AML-193 (cell line): ENCODE measurements around the gene MOB3A.

ENCODE experiments used
- DNase-seq, 2 experiments: peaks; one replicate each; lab custom pipeline; 2025; lab: John Stamatoyannopoulos, UW

The MOB3A gene

GRCh38 chr19:2081873-2082810 lies 14.0 kb downstream of the MOB3A start:
- peak; percentile 35 to 61 for DNase-seq

- DNase-seq = no peak
Observed at GRCh38 chr19:2080336-2080988, 15.7 kb downstream of the MOB3A start.

DNA sequence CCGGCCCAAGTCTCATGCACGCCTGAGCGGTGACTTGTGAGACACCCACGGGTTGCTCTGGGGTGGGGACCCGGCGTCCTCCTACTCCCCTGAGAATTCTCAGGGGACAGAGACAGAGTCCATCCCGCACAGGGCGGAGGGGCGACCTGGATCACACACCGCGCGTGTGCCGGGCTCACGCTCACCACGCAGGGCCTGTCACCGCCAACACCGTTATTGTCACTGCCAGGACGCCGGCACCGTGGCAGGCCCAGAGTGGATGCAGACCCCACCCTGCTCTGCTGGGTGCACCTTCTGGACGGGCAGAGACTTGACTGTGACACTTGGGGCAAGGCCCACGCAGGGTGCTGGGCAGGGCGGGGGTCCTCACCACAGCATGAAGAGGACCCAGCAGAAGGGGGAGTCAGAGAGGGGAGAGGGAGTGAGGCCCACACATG lies 16.2 kb downstream of the MOB3A start:
- DNase-seq = no peak

DNA sequence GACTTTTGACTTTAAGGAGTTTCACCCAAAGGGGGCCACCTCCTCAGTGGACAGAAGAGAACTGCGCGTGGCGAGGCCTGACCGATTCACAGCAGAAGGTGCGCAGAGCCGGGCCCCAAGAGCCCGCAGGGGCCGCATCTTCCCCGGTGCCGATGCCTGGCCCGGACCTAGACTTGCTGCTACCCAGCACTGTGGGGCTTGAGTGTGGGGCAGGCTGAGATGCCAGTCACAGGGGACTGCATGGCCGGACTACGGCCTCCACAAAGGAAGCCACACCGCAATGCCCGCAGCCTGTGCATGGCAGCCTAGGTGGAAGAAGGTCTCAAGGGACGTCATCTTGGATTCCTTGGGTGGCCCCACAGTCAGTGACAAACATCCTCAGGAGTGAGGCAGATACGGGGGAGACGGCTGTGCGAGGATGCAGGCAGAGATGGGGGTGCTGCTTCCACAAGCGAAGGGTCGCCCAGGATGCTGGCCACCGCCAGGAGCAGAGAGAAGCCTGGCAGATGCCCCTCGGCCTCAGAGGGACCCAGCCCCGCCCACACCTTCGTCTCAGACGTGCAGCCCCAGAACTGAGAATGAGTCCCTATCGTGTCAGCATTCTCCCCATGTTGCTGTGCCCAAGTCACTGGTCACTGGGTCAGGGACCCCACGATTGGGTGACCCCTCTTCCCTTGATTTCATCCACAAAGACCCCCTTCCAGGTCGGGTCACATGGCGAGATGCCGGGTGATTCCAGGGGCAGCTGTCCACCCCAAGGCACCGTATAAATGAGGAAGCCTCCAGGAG lies 16.9 kb downstream of the MOB3A start:
- DNase-seq = no peak

- no peak for DNase-seq
Observed at GRCh38 chr19:2077833-2078619, 18.1 kb downstream of the MOB3A start.

DNA sequence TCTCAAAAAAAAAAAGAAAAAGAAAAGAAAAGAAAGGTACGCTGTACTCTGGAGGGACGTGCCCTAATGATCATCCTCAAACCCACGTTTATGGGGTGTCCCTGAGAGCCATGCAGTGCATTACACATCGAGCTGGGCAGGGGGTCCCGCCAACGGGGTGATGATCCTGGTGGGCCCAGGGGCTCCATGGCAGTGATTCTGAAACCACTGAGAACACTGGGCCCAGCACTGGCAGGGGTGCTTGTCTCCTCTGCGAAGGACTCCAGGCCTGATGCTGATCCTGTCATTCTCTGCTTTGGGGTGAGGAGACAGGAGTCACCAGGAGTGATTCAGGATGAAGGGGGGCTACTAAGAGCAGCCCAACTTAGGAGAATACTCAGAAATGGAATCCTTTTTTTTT lies 18.7 kb downstream of the MOB3A start:
- DNase-seq = no peak

DNA sequence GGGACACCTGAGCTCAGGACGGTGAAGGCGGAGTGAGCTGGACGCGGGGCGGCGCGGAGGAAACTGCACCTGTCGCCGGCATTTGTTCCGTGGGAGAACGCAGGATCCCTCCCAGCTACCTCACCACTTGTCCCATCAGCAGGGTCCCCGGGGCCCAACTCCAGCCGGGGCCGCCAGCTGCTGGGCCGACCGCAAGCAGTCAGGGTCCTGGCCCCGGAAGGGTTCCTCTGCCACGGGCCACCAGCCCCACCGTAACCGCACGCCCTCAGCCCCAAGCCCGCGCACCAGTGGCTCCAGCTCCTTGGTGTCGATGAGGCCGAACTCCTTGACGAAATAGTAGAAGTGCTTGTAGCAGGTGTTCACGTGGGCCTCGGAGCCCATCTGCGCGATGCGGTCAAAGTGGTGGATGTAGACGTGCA lies 19.6 kb downstream of the MOB3A start:
- DNase-seq = no peak

DNA sequence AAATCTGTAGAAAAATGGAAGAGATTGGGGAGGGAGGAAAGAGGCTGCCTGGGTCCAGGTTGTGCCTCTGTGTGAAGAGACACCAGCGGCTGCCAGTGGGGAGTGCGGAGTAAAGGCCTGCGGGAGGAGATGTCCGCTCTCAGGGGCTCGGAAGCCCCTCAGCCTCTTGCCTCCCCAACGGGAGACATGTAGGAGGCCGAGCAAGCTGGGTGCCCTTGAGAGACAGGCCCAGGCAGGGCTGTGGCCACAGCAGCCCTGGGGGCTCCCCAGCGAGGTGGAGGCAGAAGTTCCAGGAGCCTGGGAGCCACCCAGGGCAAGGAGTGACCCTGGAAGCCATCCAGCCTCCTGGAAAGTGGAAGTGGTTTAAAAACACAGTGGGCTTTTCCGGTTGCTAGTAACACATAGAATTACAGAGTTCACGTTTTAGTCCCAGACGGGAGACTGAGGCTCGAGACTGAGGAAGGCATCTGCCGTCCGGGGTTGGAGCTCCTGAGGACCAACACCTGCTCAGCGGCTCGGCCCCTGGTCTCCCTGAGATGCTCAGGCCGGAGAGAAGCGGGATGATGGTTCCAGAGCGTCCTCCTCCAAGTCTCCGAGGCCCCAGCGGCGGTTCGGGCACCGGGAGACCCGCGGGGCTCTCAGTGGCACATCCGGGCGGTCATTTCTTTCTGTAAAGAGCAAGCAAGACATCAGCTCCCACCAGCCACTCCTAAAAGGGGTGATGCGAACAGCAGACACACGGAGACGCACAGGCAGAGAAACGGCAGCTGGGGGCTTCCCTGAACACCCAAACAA lies 23.2 kb downstream of the MOB3A start:
- no peak for DNase-seq

- DNase-seq = no peak
Observed at GRCh38 chr19:2070986-2071673, 25.0 kb downstream of the MOB3A start.

GRCh38 chr19:2070436-2070827 lies 25.7 kb downstream of the MOB3A start:
- no peak for DNase-seq

DNA sequence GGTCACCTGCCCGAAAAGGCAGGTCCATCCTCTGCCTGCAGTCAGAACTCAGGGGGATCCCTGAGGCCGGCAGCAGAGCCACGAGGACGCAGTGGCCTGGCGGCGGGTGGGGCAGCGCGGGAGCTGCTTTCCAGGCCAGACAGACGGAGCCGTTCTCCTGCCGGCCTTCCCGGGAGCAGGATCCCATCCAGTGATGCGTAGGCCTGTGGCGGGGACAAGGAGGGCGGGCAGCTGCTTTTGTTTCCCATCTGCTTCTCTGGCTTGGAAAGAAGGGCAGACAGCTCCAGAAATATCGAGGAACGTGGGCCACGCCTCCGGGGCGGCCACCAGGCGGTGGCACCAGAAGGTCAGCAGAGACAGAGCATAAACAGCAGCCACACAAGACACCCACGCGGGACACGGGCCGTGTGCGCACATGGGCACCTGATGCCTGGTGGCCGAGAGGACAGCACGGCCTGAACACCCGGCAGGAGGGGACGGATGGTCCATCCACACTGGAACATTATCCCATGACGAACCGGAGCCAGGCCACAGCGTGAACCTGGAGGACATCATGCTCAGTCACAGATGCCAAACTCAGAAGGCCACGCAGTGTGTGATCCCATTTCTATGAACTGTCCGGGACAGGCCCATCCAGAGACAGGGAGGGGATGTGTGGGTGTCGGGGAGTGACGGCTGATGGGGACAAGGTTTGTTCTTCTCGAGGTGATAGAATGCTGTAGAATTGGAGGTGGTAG lies 31.2 kb downstream of the MOB3A start:
- DNase-seq = no peak

GRCh38 chr19:2064395-2064787 lies 31.7 kb downstream of the MOB3A start:
- DNase-seq = no peak

DNA sequence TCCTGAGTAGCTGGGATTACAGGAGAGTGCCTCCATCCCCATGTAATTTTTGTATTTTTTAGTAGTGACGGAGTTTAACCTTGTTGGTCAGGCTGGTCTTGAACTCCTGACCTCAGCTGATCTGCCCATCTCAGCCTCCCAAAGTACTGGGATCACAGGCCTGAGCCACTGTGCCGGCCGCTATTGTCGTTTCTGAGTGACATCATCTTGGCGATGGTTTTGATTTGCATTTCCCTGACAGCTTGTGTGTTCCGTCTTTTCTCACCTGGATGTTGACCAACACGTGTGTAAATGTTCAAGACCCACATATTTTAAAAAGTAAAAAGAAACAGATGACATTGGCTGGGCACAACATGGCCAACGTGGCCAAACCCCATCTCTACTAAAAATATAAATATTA lies 32.3 kb downstream of the MOB3A start:
- DNase-seq = no peak

DNA sequence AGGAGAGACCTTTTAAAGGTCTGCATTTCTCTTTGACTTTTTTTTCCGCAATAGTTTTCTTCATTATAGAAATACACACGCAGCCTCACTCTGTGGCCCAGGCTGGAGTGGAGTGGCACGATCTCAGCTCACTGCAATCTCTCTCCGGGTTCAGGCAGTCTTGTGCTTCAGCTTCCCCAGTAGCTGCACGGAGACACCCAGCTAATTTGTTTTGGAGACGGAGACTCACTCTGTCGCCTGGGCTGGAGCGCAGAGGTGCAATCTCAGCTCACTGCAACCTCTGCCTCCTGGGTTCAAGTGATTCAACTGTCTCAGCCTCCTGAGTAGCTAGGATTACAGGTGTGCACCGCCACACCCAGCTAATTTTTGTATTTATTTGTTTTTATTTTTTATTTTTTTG lies 33.4 kb downstream of the MOB3A start:
- no peak for DNase-seq

- no peak for DNase-seq
Observed at GRCh38 chr19:2062389-2062729, 33.8 kb downstream of the MOB3A start.

DNA sequence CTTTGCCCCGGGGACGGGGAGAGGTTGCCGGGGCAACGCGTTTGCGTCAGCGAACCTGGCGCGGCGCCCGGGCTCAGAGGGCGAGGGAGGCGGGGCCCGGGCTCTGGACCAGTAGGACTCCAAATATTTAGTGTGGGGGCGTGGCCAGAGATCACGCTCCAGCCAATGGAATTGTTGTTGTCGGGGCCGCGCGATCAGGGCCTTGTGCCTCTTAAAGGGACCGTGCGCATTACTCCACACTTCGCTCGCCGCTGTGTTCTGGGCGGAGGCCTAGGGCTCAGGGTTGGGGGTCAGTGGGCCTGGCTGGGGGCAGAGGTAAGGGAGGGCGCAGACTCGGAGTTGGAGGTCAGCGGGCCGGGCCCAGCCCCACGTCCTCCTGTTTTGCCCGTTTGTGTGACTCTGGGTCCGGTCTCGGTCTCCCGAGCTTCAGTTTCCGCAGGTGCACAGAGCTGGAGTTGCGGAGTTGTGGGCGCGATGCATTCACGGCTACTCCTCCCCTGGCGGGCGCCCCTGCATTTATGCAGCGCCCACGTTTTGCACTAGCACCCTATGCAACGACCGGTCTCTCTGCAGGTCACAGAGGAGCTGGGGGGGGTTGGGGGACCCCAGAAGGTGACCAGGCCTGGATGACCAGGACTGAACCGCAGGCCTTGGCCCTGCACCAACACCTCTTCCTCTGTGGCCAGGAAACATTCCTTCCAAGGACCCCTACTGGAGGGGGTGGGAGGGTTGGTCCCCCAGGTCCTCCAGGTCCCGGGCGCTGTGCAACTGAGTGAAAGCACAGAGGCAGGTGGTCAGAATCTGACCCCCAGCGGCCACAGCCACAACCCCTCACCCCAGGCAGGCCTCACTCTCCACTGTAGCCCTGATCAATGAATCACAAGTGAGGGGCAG lies 34.4 kb downstream of the MOB3A start:
- peak; percentile 95 to 96 for DNase-seq

- DNase-seq = peak in 1 of 2 experiments; percentile 36
Observed at GRCh38 chr19:2060884-2061494, 35.1 kb downstream of the MOB3A start.
